OCI-LY3 (cell line): ENCODE measurements around the gene RPL15.
"Not testable (repeated sequence)": the region's sequence is repeated elsewhere in the genome, so short reads cannot be mapped to it uniquely, and the experiment has no call there.

Experiments
- H2AFZ ChIP-seq: fragments of 200-600, 300-600 bp; shearing (Covaris generic); 2 replicates; pipeline ENCODE4 v1.6.0; 2014; ENCODE audit warnings: antibody characterized with exemption, low read depth, low read length
- H3K27ac ChIP-seq: fragments of 200-600, 300-600 bp; sonication (generic); 2 replicates; pipeline ENCODE4 v1.5.1; 2014; ENCODE audit warnings: mild to moderate bottlenecking, low read length, moderate library complexity, mixed read lengths
- H3K27me3 ChIP-seq: fragments of 200-600, 300-600 bp; sonication (generic); 2 replicates; pipeline ENCODE4 v1.6.1; 2014; ENCODE audit warnings: low read depth, low read length, mixed read lengths
- H3K36me3 ChIP-seq: fragments of 200-600, 300-600 bp; sonication (generic); replicated peaks from 2 replicates; pipeline ENCODE3; 2014; ENCODE audit warnings: low read depth, low read length, mixed read lengths
- H3K4me1 ChIP-seq: fragments of 300-600, 200-600 bp; sonication (generic); 2 replicates; pipeline ENCODE4 v1.6.1; 2014; ENCODE audit warnings: low read length, mixed read lengths
- H3K4me2 ChIP-seq: fragments of 200-600, 300-600 bp; sonication (generic); 2 replicates; pipeline ENCODE4 v1.6.1; 2014; ENCODE audit warnings: low read length, mixed read lengths
- H3K4me3 ChIP-seq: fragments of 300-600, 200-600 bp; sonication (generic); 2 replicates; pipeline ENCODE4 v1.5.1; 2014; ENCODE audit warnings: antibody characterized with exemption, mild to moderate bottlenecking, low read length, moderate library complexity
- H3K79me2 ChIP-seq: fragments of 300-600, 200-600 bp; shearing (Covaris generic); 2 replicates; pipeline ENCODE4 v1.6.1; 2014; ENCODE audit warnings: mild to moderate bottlenecking, low read length, mixed read lengths
- H3K9ac ChIP-seq: fragments of 300-600, 200-600 bp; shearing (Covaris generic); 2 replicates; pipeline ENCODE4 v1.6.0; 2014; ENCODE audit warnings: mild to moderate bottlenecking, low read length, moderate library complexity
- H3K9me3 ChIP-seq: fragments of 200-600, 300-600 bp; shearing (Covaris generic); 2 replicates; pipeline ENCODE4 v1.6.1; 2014; ENCODE audit warnings: low read length, mixed read lengths; ENCODE audit not compliant: insufficient read depth
- H4K20me1 ChIP-seq: fragments of 200-600, 300-600 bp; sonication (generic); 2 replicates; pipeline ENCODE4 v1.6.1; 2016; ENCODE audit warnings: low read length, mixed read lengths; ENCODE audit not compliant: insufficient read depth
- CTCF ChIP-seq: fragments of 200-600, 300-600 bp; sonication (generic); IDR thresholded peaks from 2 replicates; pipeline ENCODE4 v1.5.1; 2014; ENCODE audit warnings: antibody characterized with exemption, low read length, low read depth
- EZH2phosphoT487 ChIP-seq: fragments of 200-600 bp; shearing (Covaris generic); IDR thresholded peaks from 2 replicates; pipeline ENCODE4 v1.6.1; 2018; ENCODE audit warnings: antibody characterized with exemption, mixed run types, low read depth

The RPL15 gene

GRCh38 chr3:23911397-23911796, 5.5 kb upstream of the RPL15 start:
- Histone ChIP-seq H4K20me1 (no peaks in the 10 kb centered on the region), H3K4me3 (no peak overlapping the region), H3K4me1 (peaks cover 10% of the 10 kb centered on the region), H3K9me3 (no peaks in the 10 kb centered on the region), H3K36me3 (peaks cover 5% of the 10 kb centered on the region), H3K27ac (no peak overlapping the region), H3K4me2 (no peak overlapping the region), H2AFZ (no peak overlapping the region), H3K79me2 (peaks cover 9% of the 10 kb centered on the region), H3K27me3 (no peaks in the 10 kb centered on the region), H3K9ac (no peak overlapping the region)
- TF ChIP-seq CTCF, result no peak

GRCh38 chr3:23912335-23912734, 4.6 kb upstream of the RPL15 start:
- not testable (repeated sequence) for H3K4me1 ChIP-seq, H2AFZ ChIP-seq, H3K4me2 ChIP-seq, H3K9me3 ChIP-seq, H3K36me3 ChIP-seq, H3K9ac ChIP-seq, H3K27me3 ChIP-seq, H3K4me3 ChIP-seq, H3K27ac ChIP-seq, H4K20me1 ChIP-seq
- peaks cover 14% of the 10 kb centered on the region for H3K79me2 ChIP-seq

DNA sequence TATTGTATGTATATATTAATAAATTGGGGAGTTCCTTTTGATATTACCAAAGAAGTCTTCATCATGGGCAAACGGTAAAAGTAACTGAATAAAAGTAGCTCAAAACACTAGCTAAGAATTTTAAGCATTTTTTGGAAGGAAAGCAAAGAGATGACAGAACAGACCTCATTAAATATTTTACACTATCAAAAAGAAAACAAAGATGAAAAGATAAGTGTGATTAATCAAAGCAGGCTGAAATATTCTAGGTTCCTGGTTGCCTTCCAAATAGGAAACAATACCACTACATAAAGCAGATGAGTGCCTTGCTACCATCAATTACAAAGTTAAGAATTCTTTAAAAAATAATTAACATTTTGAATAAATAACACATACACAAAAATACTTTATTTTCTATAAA, 3.8 kb upstream of the RPL15 start:
- peaks cover 6% of the 10 kb centered on the region for H4K20me1 ChIP-seq
- H2AFZ ChIP-seq, result no peak overlapping the region
- H3K27ac ChIP-seq, result no peak overlapping the region
- peaks cover 22% of the 10 kb centered on the region for H3K79me2 ChIP-seq
- TF ChIP-seq CTCF, result no peak
- no peak for TF ChIP-seq EZH2phosphoT487
- H3K36me3 ChIP-seq, result peaks cover 13% of the 10 kb centered on the region
- no peaks in the 10 kb centered on the region for H3K27me3 ChIP-seq
- H3K4me3 ChIP-seq, result no peak overlapping the region
- no peaks in the 10 kb centered on the region for H3K9me3 ChIP-seq
- no peak overlapping the region for H3K9ac ChIP-seq
- H3K4me2 ChIP-seq, result no peak overlapping the region
- peaks cover 12% of the 10 kb centered on the region for H3K4me1 ChIP-seq

DNA sequence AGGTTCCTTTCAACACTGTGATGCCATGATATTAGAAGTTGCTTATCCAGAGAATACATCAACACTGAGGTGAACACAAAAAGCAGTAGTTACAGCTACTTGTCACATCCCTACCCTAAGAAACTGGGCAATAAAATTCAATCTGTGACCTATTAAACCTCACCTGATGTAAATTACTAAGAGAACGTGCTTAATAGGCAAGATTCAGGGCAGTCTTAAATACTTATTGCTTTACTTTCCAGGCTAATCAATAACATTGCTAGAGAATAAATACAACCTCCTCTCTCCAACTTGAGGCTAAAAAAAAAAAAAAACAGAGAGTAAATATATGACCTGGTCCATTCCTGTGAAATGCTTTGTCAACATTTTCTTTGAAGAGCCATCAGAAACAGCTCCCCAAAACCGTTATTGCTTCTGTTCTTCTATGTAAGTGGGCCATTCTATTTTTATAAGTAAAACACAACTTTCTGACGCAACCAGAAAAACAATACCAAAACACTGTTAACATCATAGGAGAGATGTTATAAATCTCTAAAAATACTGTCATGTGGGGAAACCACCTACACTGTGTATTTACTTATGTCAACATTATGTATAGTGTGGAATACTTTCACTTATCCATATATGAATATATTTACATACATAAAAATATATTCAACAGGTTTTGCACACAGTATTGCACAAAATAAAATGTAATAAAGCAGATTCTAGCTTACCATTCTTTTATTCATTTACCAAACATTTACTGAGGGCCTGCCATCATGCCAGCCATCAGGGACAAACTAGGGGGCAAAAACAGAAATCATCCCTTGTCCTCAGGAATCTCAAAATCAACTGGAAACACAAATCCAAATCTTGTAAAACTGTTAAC, 2.8 kb upstream of the RPL15 start:
- Histone ChIP-seq H3K27ac (no peak overlapping the region), H3K27me3 (no peaks in the 10 kb centered on the region), H4K20me1 (peaks cover 15% of the 10 kb centered on the region), H2AFZ (no peak overlapping the region), H3K4me2 (no peak overlapping the region), H3K9ac (no peak overlapping the region), H3K4me1 (peaks cover 21% of the 10 kb centered on the region), H3K4me3 (no peak overlapping the region), H3K9me3 (no peaks in the 10 kb centered on the region), H3K36me3 (peaks cover 22% of the 10 kb centered on the region), H3K79me2 (peaks cover 32% of the 10 kb centered on the region)
- TF ChIP-seq CTCF (no peak), EZH2phosphoT487 (no peak)
